K562 (cell line): Measurements from ENCODE around the gene TRAPPC2L. TPM values are rescaled to one million over a fixed set of nuclear protein-coding genes. Genes with fewer than 3 reads are reported as not detected.

ENCODE experiments used
- ARID1B ChIP-seq: fragments of 450-650 bp; IDR thresholded peaks from 2 replicates; pipeline ENCODE4 v1.6.1; 2016; ENCODE audit warnings: antibody characterized with exemption, mild to moderate bottlenecking, inconsistent platforms
- CEBPG ChIP-seq, 3 experiments: fragments of 200-800 bp in 1 of 3; sonication (Bioruptor generic) in 1 of 3; sonication (generic) in 1 of 3; formaldehyde crosslinking in 1 of 3; IDR thresholded peaks in 2 of 3; conservative IDR thresholded peaks in 1 of 3; 2 replicates each; pipeline versions ENCODE4 v1.6.1 to v1.8.0; 2016 to 2022; ENCODE audit warnings: missing compliant biosample characterization in 2 of 3, missing genetic modification characterization in 2 of 3, mild to moderate bottlenecking in 1 of 3, missing genetic modification reagents in 1 of 3
- CREBBP ChIP-seq: IDR thresholded peaks from one replicate; pipeline ENCODE4 v1.6.1; 2012; ENCODE audit warnings: low read depth, mild to moderate bottlenecking, control low read depth, inconsistent platforms, low read length
- CSDE1 ChIP-seq, 2 experiments: fragments of 450-650 bp; IDR thresholded peaks; 2 replicates each; pipeline ENCODE4 v1.6.1; 2016; ENCODE audit warnings: mild to moderate bottlenecking in 1 of 2
- ETV5 ChIP-seq: sonication (generic); formaldehyde crosslinking; IDR thresholded peaks from 2 replicates; pipeline ENCODE4 v1.4.0; 2020; ENCODE audit warnings: low read depth, mild to moderate bottlenecking, missing genetic modification reagents
- EWSR1 ChIP-seq: fragments of 450-650 bp; IDR thresholded peaks from 2 replicates; pipeline ENCODE4 v1.6.1; 2018; ENCODE audit warnings: borderline replicate concordance, mild to moderate bottlenecking, low read depth, moderate library complexity; ENCODE audit not compliant: partially characterized antibody
- HLTF ChIP-seq: fragments of 450-650 bp; IDR thresholded peaks from 2 replicates; pipeline ENCODE4 v1.6.1; 2016
- KAT7 ChIP-seq: sonication (generic); formaldehyde crosslinking; IDR thresholded peaks from 2 replicates; pipeline ENCODE4 v1.8.0; 2022; ENCODE audit warnings: missing genetic modification reagents, mild to moderate bottlenecking, borderline replicate concordance
- MBD2 ChIP-seq: sonication (generic); IDR thresholded peaks from 2 replicates; pipeline ENCODE4 v1.6.1; 2016; ENCODE audit warnings: low read depth, borderline replicate concordance
- NR2C2 ChIP-seq, 2 experiments: fragments of 200-800 bp in 1 of 2; sonication (Bioruptor generic) in 1 of 2; sonication (generic) in 1 of 2; formaldehyde crosslinking in 1 of 2; IDR thresholded peaks; 2 replicates each; pipeline versions ENCODE4 v1.6.1 to v1.8.0; 2016 to 2022; ENCODE audit warnings: mild to moderate bottlenecking in 1 of 2, missing compliant biosample characterization in 1 of 2, missing genetic modification characterization in 1 of 2, missing genetic modification reagents in 1 of 2
- NR4A1 ChIP-seq, 2 experiments: fragments of 250-450 bp in 1 of 2; fragments of 450-650 bp in 1 of 2; sonication (Bioruptor Pico) in 1 of 2; IDR thresholded peaks; 2 replicates each; pipeline versions ENCODE4 v1.4.0 to v1.6.1; 2016 to 2020; ENCODE audit warnings: mild to moderate bottlenecking in 2 of 2, missing compliant biosample characterization in 1 of 2, missing genetic modification characterization in 1 of 2, moderate library complexity in 1 of 2
- TCF3 ChIP-seq: sonication (generic); formaldehyde crosslinking; IDR thresholded peaks from 2 replicates; pipeline ENCODE4 v1.4.0; 2020; ENCODE audit warnings: mild to moderate bottlenecking, missing genetic modification reagents
- ZNF197 ChIP-seq: fragments of 200-800 bp; sonication (Bioruptor generic); IDR thresholded peaks from 2 replicates; pipeline ENCODE4 v1.6.1; 2016; ENCODE audit warnings: low read depth, missing genetic modification characterization, missing compliant biosample characterization
- ZNF644 ChIP-seq: fragments of 200-800 bp; sonication (Bioruptor generic); IDR thresholded peaks from 2 replicates; pipeline ENCODE4 v1.6.1; 2016; ENCODE audit warnings: low read depth, missing genetic modification characterization, missing compliant biosample characterization
- polyA plus RNA-seq, 8 experiments: library from polyadenylated mRNA; depleted of rRNA in 4 of 8; stranded (reverse) in 5 of 8; unstranded in 3 of 8; fragments of >200 nt; fragmentation: Nextera tagmentation in 2 of 8; fragmentation: Illumina TruSeq in 1 of 8; extraction: Ambion mirVana in 2 of 8; extraction: Trizol in 1 of 8; gene quantifications; 2 replicates each; pipeline versions ENCODE4 v1.2.1 to v1.2.3, GENCODE V29; 2011 to 2014; ENCODE audit warnings: inconsistent platforms in 1 of 8, missing spikeins in 1 of 8
- total RNA-seq, 7 experiments: library from RNA; depleted of rRNA in 6 of 7; stranded (reverse); fragments of >200 nt in 6 of 7; fragmentation: Illumina TruSeq in 2 of 7; extraction: Trizol in 2 of 7; gene quantifications; 2 replicates each; pipeline versions ENCODE4 v1.2.1 to v1.2.3, GENCODE V29; 2011 to 2021; ENCODE audit warnings: low replicate concordance in 1 of 7
- TF ChIP-seq, protein P1 (sequence below), 2 experiments: fragments of 200-800 bp in 1 of 2; sonication (Bioruptor generic) in 1 of 2; sonication (generic) in 1 of 2; formaldehyde crosslinking in 1 of 2; IDR thresholded peaks in 1 of 2; conservative IDR thresholded peaks in 1 of 2; 2 replicates each; pipeline versions ENCODE4 v1.5.0 to v1.6.1; 2016 to 2020; ENCODE audit warnings: missing compliant biosample characterization in 1 of 2, missing genetic modification characterization in 1 of 2, missing genetic modification reagents in 1 of 2
- TF ChIP-seq, protein P2 (sequence below): fragments of 250-450 bp; sonication (Bioruptor Pico); IDR thresholded peaks from 2 replicates; pipeline ENCODE4 v1.5.0; 2022; ENCODE audit warnings: mild to moderate bottlenecking
- TF ChIP-seq, protein P3 (sequence below): fragments of 450-650 bp; IDR thresholded peaks from 2 replicates; pipeline ENCODE4 v1.7.0; 2016; ENCODE audit warnings: borderline replicate concordance
- TF ChIP-seq, protein P4 (sequence below), 2 experiments: fragments of 450-650 bp; conservative IDR thresholded peaks; 2 replicates each; pipeline ENCODE4 v1.6.1; 2017; ENCODE audit warnings: mild to moderate bottlenecking in 2 of 2, moderate library complexity in 2 of 2

The TRAPPC2L gene
- total and polyA plus RNA-seq, 9 of the 15 experiments (the other 6 are each of a cell fraction or from before 2014, with no cell fraction given): 60.4 to 398 (median 97.5) TPM

DNA sequence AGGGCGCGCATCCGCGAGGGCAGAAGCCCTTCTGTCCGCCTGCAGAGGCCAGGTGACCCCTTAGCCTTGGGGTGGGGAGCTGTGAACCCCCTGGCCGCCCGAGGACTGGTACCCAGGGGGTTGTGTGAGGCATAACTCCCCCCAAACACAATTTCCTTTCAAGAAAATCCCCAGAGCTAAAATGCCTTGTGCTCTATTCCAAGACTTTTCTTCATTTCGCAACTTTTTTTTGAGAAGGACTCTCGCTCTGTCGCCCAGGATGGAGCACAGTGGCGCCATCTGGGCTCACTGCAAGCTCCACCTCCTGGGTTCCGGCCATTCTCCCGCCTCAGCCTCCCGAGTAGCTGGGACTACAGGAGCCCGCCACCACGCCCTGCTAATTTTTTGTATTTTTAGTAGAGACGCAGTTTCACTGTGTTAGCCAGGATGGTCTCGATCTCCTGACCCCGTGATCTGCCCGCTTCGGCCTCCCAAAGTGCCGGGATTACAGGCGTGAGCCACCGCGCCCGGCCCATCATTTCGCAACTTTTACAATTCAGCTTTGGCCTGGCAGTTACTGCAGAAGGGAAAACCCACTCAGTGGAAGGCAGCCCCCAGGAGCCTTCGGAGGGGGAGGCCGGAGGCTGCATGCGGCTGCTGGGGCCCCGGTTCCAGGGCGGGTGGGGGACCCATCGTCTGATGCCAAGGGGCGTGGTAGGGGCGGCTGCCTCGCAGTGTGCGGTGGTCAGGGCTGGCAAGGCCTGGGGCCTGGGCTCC, 44.2 kb upstream of the TRAPPC2L start (continued):
- TF ChIP-seq, protein P1, sequence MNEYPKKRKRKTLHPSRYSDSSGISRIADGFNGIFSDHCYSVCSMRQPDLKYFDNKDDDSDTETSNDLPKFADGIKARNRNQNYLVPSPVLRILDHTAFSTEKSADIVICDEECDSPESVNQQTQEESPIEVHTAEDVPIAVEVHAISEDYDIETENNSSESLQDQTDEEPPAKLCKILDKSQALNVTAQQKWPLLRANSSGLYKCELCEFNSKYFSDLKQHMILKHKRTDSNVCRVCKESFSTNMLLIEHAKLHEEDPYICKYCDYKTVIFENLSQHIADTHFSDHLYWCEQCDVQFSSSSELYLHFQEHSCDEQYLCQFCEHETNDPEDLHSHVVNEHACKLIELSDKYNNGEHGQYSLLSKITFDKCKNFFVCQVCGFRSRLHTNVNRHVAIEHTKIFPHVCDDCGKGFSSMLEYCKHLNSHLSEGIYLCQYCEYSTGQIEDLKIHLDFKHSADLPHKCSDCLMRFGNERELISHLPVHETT (CRISPR knock-in tag; conservative IDR thresholded peaks at IDR 0.05 in 1 of 2, IDR thresholded peaks at IDR 0.05 in 1 of 2): no peak
- TF ChIP-seq CSDE1 (IDR thresholded peaks at IDR 0.05): no peak
- 0 out of 2 replicates have a peak, but pooled peaks have one; percentile 2 for TF ChIP-seq TCF3 (CRISPR knock-in tag)
- no peak for TF ChIP-seq ZNF644
- no peak; the same call in 1 of the 2 replicates for TF ChIP-seq ETV5 (CRISPR knock-in tag)
- no peak for TF ChIP-seq EWSR1
- TF ChIP-seq NR4A1 (CRISPR knock-in tag; IDR thresholded peaks at IDR 0.05): no peak
- TF ChIP-seq NR4A1 (tag; IDR thresholded peaks at IDR 0.05): no peak
- no peak for TF ChIP-seq KAT7
- peak; percentile 77 for TF ChIP-seq CEBPG (CRISPR knock-in tag; IDR thresholded peaks at IDR 0.05)
- peak; percentile 82 to 90 for TF ChIP-seq CEBPG (tag; conservative IDR thresholded peaks at IDR 0.05 in 1 of 2, IDR thresholded peaks at IDR 0.05 in 1 of 2)
- TF ChIP-seq MBD2: no peak
- TF ChIP-seq CREBBP: no peak
- TF ChIP-seq, protein P2, sequence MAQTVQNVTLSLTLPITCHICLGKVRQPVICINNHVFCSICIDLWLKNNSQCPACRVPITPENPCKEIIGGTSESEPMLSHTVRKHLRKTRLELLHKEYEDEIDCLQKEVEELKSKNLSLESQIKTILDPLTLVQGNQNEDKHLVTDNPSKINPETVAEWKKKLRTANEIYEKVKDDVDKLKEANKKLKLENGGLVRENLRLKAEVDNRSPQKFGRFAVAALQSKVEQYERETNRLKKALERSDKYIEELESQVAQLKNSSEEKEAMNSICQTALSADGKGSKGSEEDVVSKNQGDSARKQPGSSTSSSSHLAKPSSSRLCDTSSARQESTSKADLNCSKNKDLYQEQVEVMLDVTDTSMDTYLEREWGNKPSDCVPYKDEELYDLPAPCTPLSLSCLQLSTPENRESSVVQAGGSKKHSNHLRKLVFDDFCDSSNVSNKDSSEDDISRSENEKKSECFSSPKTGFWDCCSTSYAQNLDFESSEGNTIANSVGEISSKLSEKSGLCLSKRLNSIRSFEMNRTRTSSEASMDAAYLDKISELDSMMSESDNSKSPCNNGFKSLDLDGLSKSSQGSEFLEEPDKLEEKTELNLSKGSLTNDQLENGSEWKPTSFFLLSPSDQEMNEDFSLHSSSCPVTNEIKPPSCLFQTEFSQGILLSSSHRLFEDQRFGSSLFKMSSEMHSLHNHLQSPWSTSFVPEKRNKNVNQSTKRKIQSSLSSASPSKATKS (CRISPR knock-in tag): no peak
- no peak for TF ChIP-seq NR2C2 (CRISPR knock-in tag; IDR thresholded peaks at IDR 0.05)
- no peak for TF ChIP-seq NR2C2 (tag; IDR thresholded peaks at IDR 0.05)
- TF ChIP-seq HLTF: no peak
- TF ChIP-seq ZNF197 (CRISPR knock-in tag): no peak
- TF ChIP-seq, protein P3, sequence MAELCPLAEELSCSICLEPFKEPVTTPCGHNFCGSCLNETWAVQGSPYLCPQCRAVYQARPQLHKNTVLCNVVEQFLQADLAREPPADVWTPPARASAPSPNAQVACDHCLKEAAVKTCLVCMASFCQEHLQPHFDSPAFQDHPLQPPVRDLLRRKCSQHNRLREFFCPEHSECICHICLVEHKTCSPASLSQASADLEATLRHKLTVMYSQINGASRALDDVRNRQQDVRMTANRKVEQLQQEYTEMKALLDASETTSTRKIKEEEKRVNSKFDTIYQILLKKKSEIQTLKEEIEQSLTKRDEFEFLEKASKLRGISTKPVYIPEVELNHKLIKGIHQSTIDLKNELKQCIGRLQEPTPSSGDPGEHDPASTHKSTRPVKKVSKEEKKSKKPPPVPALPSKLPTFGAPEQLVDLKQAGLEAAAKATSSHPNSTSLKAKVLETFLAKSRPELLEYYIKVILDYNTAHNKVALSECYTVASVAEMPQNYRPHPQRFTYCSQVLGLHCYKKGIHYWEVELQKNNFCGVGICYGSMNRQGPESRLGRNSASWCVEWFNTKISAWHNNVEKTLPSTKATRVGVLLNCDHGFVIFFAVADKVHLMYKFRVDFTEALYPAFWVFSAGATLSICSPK: no peak
- 0 out of 2 replicates have a peak, but pooled peaks have one; percentile 14 for TF ChIP-seq ARID1B
- TF ChIP-seq, protein P4, sequence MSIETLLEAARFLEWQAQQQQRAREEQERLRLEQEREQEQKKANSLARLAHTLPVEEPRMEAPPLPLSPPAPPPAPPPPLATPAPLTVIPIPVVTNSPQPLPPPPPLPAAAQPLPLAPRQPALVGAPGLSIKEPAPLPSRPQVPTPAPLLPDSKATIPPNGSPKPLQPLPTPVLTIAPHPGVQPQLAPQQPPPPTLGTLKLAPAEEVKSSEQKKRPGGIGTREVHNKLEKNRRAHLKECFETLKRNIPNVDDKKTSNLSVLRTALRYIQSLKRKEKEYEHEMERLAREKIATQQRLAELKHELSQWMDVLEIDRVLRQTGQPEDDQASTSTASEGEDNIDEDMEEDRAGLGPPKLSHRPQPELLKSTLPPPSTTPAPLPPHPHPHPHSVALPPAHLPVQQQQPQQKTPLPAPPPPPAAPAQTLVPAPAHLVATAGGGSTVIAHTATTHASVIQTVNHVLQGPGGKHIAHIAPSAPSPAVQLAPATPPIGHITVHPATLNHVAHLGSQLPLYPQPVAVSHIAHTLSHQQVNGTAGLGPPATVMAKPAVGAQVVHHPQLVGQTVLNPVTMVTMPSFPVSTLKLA (conservative IDR thresholded peaks at IDR 0.05): no peak
